Thymus (tissue), 11 donors: Measurements from ENCODE around the gene RNASE12. TPM values are rescaled to one million over a fixed set of nuclear protein-coding genes. Genes with fewer than 3 reads are reported as not detected.

ENCODE experiments used
- DNase-seq, 9 donors: peaks; one replicate each; pipeline ENCODE4 v3.0.0-alpha.2; 2013; ENCODE audit warnings: low spot score in 9 of 9, low read depth in 6 of 9, missing footprints in 1 of 9
- H3K27ac ChIP-seq, 2 donors: one replicate each; pipeline ENCODE4 v1.5.1; 2013; ENCODE audit warnings: control low read depth in 1 of 2, low read depth in 1 of 2, low read length in 1 of 2, mild to moderate bottlenecking in 1 of 2, moderate library complexity in 1 of 2
- H3K27me3 ChIP-seq, 2 donors: one replicate each; pipeline ENCODE4 v1.5.1; 2013; ENCODE audit warnings: low read length in 1 of 2; ENCODE audit not compliant: control insufficient read depth in 2 of 2, insufficient read depth in 1 of 2
- H3K36me3 ChIP-seq, 2 donors: one replicate each; pipeline ENCODE4 v1.5.1; 2013; ENCODE audit warnings: low read length in 1 of 2, mild to moderate bottlenecking in 1 of 2, moderate library complexity in 1 of 2; ENCODE audit not compliant: control insufficient read depth in 2 of 2, insufficient read depth in 2 of 2
- H3K4me1 ChIP-seq, 2 donors: one replicate each; pipeline ENCODE4 v1.5.1; 2013; ENCODE audit warnings: low read length in 2 of 2; ENCODE audit not compliant: control insufficient read depth in 2 of 2, insufficient read depth in 2 of 2
- H3K4me3 ChIP-seq, 2 donors: one replicate each; pipeline ENCODE4 v1.5.1; 2013; ENCODE audit warnings: low read length in 2 of 2, control low read depth in 1 of 2, mild to moderate bottlenecking in 1 of 2
- H3K9me3 ChIP-seq, 2 donors: one replicate each; pipeline ENCODE4 v1.5.1; 2013; ENCODE audit warnings: low read length in 1 of 2, mild to moderate bottlenecking in 1 of 2; ENCODE audit not compliant: control insufficient read depth in 2 of 2, insufficient read depth in 1 of 2
- WGBS: extraction: QIAGEN DNeasy Blood & Tissue Kit; methylation state at CpG from one replicate; pipeline ENCODE4 v1.1.7; 2013; 5-methylcytosine and 5-hydroxymethylcytosine counted together
- polyA plus RNA-seq: library from polyadenylated mRNA; stranded (reverse); fragments of 200-250 nt; gene quantifications from one replicate; pipeline ENCODE4 v1.2.3, GENCODE V29; 2013
- total RNA-seq: library from RNA; stranded (reverse); fragments of 120-200 nt; gene quantifications from one replicate; pipeline ENCODE4 v1.2.4, GENCODE V29; 2013
- donor health status: healthy.

Gene RNASE12
- total and polyA plus RNA-seq, 2 donors = not detected

GRCh38 chr14:20609215-20610001, 18.2 kb upstream of the RNASE12 start:
- DNase-seq = peak in 8 of 9 donors; percentile 43 to 86 (median 66)
- no peaks in the 10 kb centered on the region for H3K36me3 ChIP-seq
- H3K27me3 ChIP-seq = peaks cover 8 to 37% of the 10 kb centered on the region in 2 donors
- H3K9me3 ChIP-seq = no peaks in the 10 kb centered on the region
- peak overlapping the region; percentile 51 to 66 for H3K4me3 ChIP-seq
- H3K27ac ChIP-seq = no peak overlapping the region
- WGBS = under 1% methylated on average over 44 of the region's 44 CpGs
- peaks cover 3 to 8% of the 10 kb centered on the region in 2 donors for H3K4me1 ChIP-seq

GRCh38 chr14:20608383-20609110, 17.4 kb upstream of the RNASE12 start:
- 79% methylated on average over 7 of the region's 7 CpGs for WGBS
- no peak for DNase-seq
- peaks cover 0 to 2% of the 10 kb centered on the region in 2 donors for H3K4me1 ChIP-seq
- H3K27ac ChIP-seq = no peak overlapping the region
- no peaks in the 10 kb centered on the region for H3K9me3 ChIP-seq
- no peaks in the 10 kb centered on the region for H3K36me3 ChIP-seq
- peaks cover 8 to 32% of the 10 kb centered on the region in 2 donors for H3K27me3 ChIP-seq
- H3K4me3 ChIP-seq = no peak overlapping the region

GRCh38 chr14:20607617-20608016, 16.4 kb upstream of the RNASE12 start:
- Histone ChIP-seq H3K4me3 (no peak overlapping the region), H3K4me1 (no peaks in the 10 kb centered on the region), H3K36me3 (no peaks in the 10 kb centered on the region), H3K9me3 (no peaks in the 10 kb centered on the region), H3K27me3 (peaks cover 8 to 30% of the 10 kb centered on the region in 2 donors), H3K27ac (no peak overlapping the region)
- WGBS = 93% methylated on average over 5 of the region's 5 CpGs
- no peak for DNase-seq

- no peaks in the 10 kb centered on the region for H3K4me1 ChIP-seq
- no peaks in the 10 kb centered on the region for H3K9me3 ChIP-seq
- no peak for DNase-seq
- peaks cover 8 to 24% of the 10 kb centered on the region in 2 donors for H3K27me3 ChIP-seq
- no peak overlapping the region for H3K4me3 ChIP-seq
- no peaks in the 10 kb centered on the region for H3K36me3 ChIP-seq
- 95% methylated on average over 2 of the region's 2 CpGs for WGBS
- no peak overlapping the region for H3K27ac ChIP-seq
These were observed 15.7 kb upstream of the RNASE12 start for GRCh38 chr14:20606902-20607242.

GRCh38 chr14:20606190-20606901, 15.2 kb upstream of the RNASE12 start:
- Histone ChIP-seq H3K27ac (no peak overlapping the region), H3K9me3 (no peaks in the 10 kb centered on the region), H3K36me3 (no peaks in the 10 kb centered on the region), H3K4me1 (no peaks in the 10 kb centered on the region), H3K4me3 (no peak overlapping the region), H3K27me3 (peaks cover 3 to 19% of the 10 kb centered on the region in 2 donors)
- no peak for DNase-seq
- 69% methylated on average over 8 of the region's 8 CpGs for WGBS

- H3K27ac ChIP-seq = no peak overlapping the region
- DNase-seq = no peak
- H3K4me1 ChIP-seq = no peaks in the 10 kb centered on the region
- no peaks in the 10 kb centered on the region for H3K9me3 ChIP-seq
- no peaks in the 10 kb centered on the region for H3K36me3 ChIP-seq
- no peak overlapping the region for H3K4me3 ChIP-seq
- no peaks in the 10 kb centered on the region for H3K27me3 ChIP-seq
- 89% methylated on average over 13 of the region's 13 CpGs for WGBS
These were observed 12.9 kb upstream of the RNASE12 start for GRCh38 chr14:20603813-20604690.

GRCh38 chr14:20602583-20602982, 11.4 kb upstream of the RNASE12 start:
- Histone ChIP-seq H3K27ac (no peak overlapping the region), H3K9me3 (no peaks in the 10 kb centered on the region), H3K4me1 (no peaks in the 10 kb centered on the region), H3K4me3 (no peak overlapping the region), H3K36me3 (no peaks in the 10 kb centered on the region), H3K27me3 (no peaks in the 10 kb centered on the region)
- WGBS = 95% methylated on average over 9 of the region's 9 CpGs
- no peak for DNase-seq

GRCh38 chr14:20601522-20601921, 10.3 kb upstream of the RNASE12 start:
- H3K36me3 ChIP-seq = no peaks in the 10 kb centered on the region
- H3K9me3 ChIP-seq = no peaks in the 10 kb centered on the region
- no peaks in the 10 kb centered on the region for H3K4me1 ChIP-seq
- H3K27me3 ChIP-seq = no peaks in the 10 kb centered on the region
- WGBS = 91% methylated on average over 12 of the region's 12 CpGs
- H3K4me3 ChIP-seq = no peak overlapping the region
- no peak overlapping the region for H3K27ac ChIP-seq
- DNase-seq = no peak
